CD4-positive, alpha-beta T cell treated with Interferon gamma for 1 hour (primary cell): ENCODE data around the gene SH3RF2.

Experiments used
- DNase-seq: peaks from one replicate; pipeline ENCODE4 v3.0.0-alpha.2; 2020

SH3RF2 gene

GRCh38 chr5:146050086-146050485 lies 113.7 kb downstream of the SH3RF2 start:
- no peak for DNase-seq

GRCh38 chr5:146051678-146052077 lies 115.3 kb downstream of the SH3RF2 start:
- no peak for DNase-seq

- no peak for DNase-seq
Measured at GRCh38 chr5:146052780-146053179, 116.4 kb downstream of the SH3RF2 start.

GRCh38 chr5:146055432-146055831 lies 119.1 kb downstream of the SH3RF2 start:
- no peak for DNase-seq

GRCh38 chr5:146059460-146060220 lies 123.3 kb downstream of the SH3RF2 start:
- DNase-seq, result no peak

- no peak for DNase-seq
Measured at GRCh38 chr5:146060221-146060585, 123.8 kb downstream of the SH3RF2 start.

- DNase-seq, result no peak
Measured at GRCh38 chr5:146066968-146067367, 130.6 kb downstream of the SH3RF2 start.

GRCh38 chr5:146068206-146068605 lies 131.8 kb downstream of the SH3RF2 start:
- DNase-seq, result no peak

GRCh38 chr5:146068977-146069779 lies 132.8 kb downstream of the SH3RF2 start:
- DNase-seq, result no peak

- DNase-seq, result no peak
Measured at GRCh38 chr5:146069780-146070099, 133.4 kb downstream of the SH3RF2 start.

- DNase-seq, result no peak
Measured at GRCh38 chr5:146070746-146071145, 134.4 kb downstream of the SH3RF2 start.

- DNase-seq, result no peak
Measured at GRCh38 chr5:146071171-146071570, 134.8 kb downstream of the SH3RF2 start.

GRCh38 chr5:146072595-146072994 lies 136.2 kb downstream of the SH3RF2 start:
- no peak for DNase-seq

- DNase-seq, result no peak
Measured at GRCh38 chr5:146073239-146073900, 137.0 kb downstream of the SH3RF2 start.

GRCh38 chr5:146076028-146076427 lies 139.7 kb downstream of the SH3RF2 start:
- DNase-seq, result no peak

GRCh38 chr5:146076455-146076854 lies 140.1 kb downstream of the SH3RF2 start:
- DNase-seq, result no peak

GRCh38 chr5:146078566-146078965 lies 142.2 kb downstream of the SH3RF2 start:
- no peak for DNase-seq

- DNase-seq, result no peak
Measured at GRCh38 chr5:146079695-146080373, 143.5 kb downstream of the SH3RF2 start.

- DNase-seq, result no peak
Measured at GRCh38 chr5:146081556-146081955, 145.2 kb downstream of the SH3RF2 start.

GRCh38 chr5:146082798-146083197 lies 146.4 kb downstream of the SH3RF2 start:
- no peak for DNase-seq

GRCh38 chr5:146084376-146084775 lies 148.0 kb downstream of the SH3RF2 start:
- no peak for DNase-seq

- DNase-seq, result no peak
Measured at GRCh38 chr5:146088098-146088497, 151.7 kb downstream of the SH3RF2 start.

GRCh38 chr5:146089287-146089686 lies 152.9 kb downstream of the SH3RF2 start:
- DNase-seq, result no peak
